DND-41 (cell line): ENCODE results near the gene CNTFR.

Experiments used
- ATAC-seq: fragments of 200-7000 bp; cut with Tn5 transposase; 3 replicates; pipeline ENCODE4 v1.9.1; 2021; ENCODE audit warnings: low read depth; ENCODE audit not compliant: insufficient read depth
- DNase-seq: peaks from one replicate; pipeline ENCODE4 v3.0.0-alpha.2; 2020
- H2AFZ ChIP-seq: 2 replicates; pipeline ENCODE4 v1.6.0; 2012; ENCODE audit warnings: low read depth, low read length
- H3K27ac ChIP-seq: 2 replicates; pipeline ENCODE4 v1.5.1; 2012; ENCODE audit warnings: low read length, inconsistent platforms
- H3K27me3 ChIP-seq: fragments of 200-600 bp; sonication (generic); 2 replicates; pipeline ENCODE4 v1.6.0; 2012; ENCODE audit warnings: low read length, mild to moderate bottlenecking, inconsistent platforms; ENCODE audit not compliant: insufficient read depth, poor library complexity
- H3K36me3 ChIP-seq: 2 replicates; pipeline ENCODE4 v1.5.1; 2012; ENCODE audit warnings: low read length, inconsistent platforms; ENCODE audit not compliant: insufficient read depth
- H3K4me1 ChIP-seq: 2 replicates; pipeline ENCODE4 v1.5.1; 2012; ENCODE audit warnings: mild to moderate bottlenecking, low read length; ENCODE audit not compliant: insufficient read depth
- H3K4me2 ChIP-seq: 2 replicates; pipeline ENCODE4 v1.6.0; 2012; ENCODE audit warnings: mild to moderate bottlenecking, moderate library complexity, low read length, inconsistent platforms; ENCODE audit not compliant: insufficient read depth
- H3K4me3 ChIP-seq, 2 experiments: fragments of 200-600 bp in 1 of 2; shearing (Covaris generic) in 1 of 2; 2 replicates each; pipeline ENCODE4 v1.5.1; 2012 to 2016; ENCODE audit warnings: inconsistent platforms in 2 of 2, low read length in 2 of 2, mild to moderate bottlenecking in 2 of 2, low read depth in 1 of 2, moderate library complexity in 1 of 2
- H3K79me2 ChIP-seq: 2 replicates; pipeline ENCODE4 v1.6.0; 2012; ENCODE audit warnings: low read length, inconsistent platforms; ENCODE audit not compliant: insufficient read depth
- H3K9ac ChIP-seq: 2 replicates; pipeline ENCODE4 v1.6.0; 2012; ENCODE audit warnings: low read depth, mild to moderate bottlenecking, inconsistent platforms, low read length, moderate library complexity
- H3K9me3 ChIP-seq: 2 replicates; pipeline ENCODE4 v1.5.1; 2012; ENCODE audit warnings: low read length, moderate library complexity, mild to moderate bottlenecking, inconsistent platforms; ENCODE audit not compliant: insufficient read depth, severe bottlenecking
- H4K20me1 ChIP-seq: 2 replicates; pipeline ENCODE4 v1.6.0; 2012; ENCODE audit warnings: low read length; ENCODE audit not compliant: insufficient read depth
- CTCF ChIP-seq: IDR thresholded peaks from 2 replicates; pipeline ENCODE4 v1.5.1; 2012; ENCODE audit warnings: borderline replicate concordance, low read length, moderate library complexity, mild to moderate bottlenecking; ENCODE audit not compliant: poor library complexity, severe bottlenecking; ENCODE audit errors: extremely low read depth
- EZH2 ChIP-seq: IDR thresholded peaks from 3 replicates; pipeline ENCODE4 v1.6.1; 2012; ENCODE audit warnings: borderline replicate concordance, low read depth, mild to moderate bottlenecking, moderate library complexity, low read length, inconsistent platforms; ENCODE audit not compliant: severe bottlenecking

CNTFR gene

GRCh38 chr9:34575241-34575640 is 14.3 kb downstream of the CNTFR start:
- no peaks in the 10 kb centered on the region for H4K20me1 ChIP-seq
- H3K4me2 ChIP-seq: no peak overlapping the region
- no peaks in the 10 kb centered on the region for H3K36me3 ChIP-seq
- TF ChIP-seq CTCF (no peak), EZH2 (no peak)
- H3K27ac ChIP-seq: no peak overlapping the region
- H3K4me3 ChIP-seq: no peak overlapping the region
- no peaks in the 10 kb centered on the region for H3K4me1 ChIP-seq
- H3K9me3 ChIP-seq: no peaks in the 10 kb centered on the region
- no peak overlapping the region for H3K9ac ChIP-seq
- DNase-seq (no peak), ATAC-seq (no peak)
- H3K27me3 ChIP-seq: peaks cover 13% of the 10 kb centered on the region
- H2AFZ ChIP-seq: no peak overlapping the region
- H3K79me2 ChIP-seq: no peaks in the 10 kb centered on the region

- TF ChIP-seq CTCF (no peak), EZH2 (no peak)
Measured at GRCh38 chr9:34574571-34574970, 15.0 kb downstream of the CNTFR start.

GRCh38 chr9:34573599-34574325 is 15.8 kb downstream of the CNTFR start:
- peaks cover 11% of the 10 kb centered on the region for H3K27me3 ChIP-seq
- no peak for DNase-seq
- H2AFZ ChIP-seq: no peak overlapping the region
- TF ChIP-seq CTCF (no peak), EZH2 (no peak)
- no peaks in the 10 kb centered on the region for H3K79me2 ChIP-seq
- H3K27ac ChIP-seq: no peak overlapping the region
- no peaks in the 10 kb centered on the region for H3K36me3 ChIP-seq
- no peak overlapping the region for H3K4me2 ChIP-seq
- no peak overlapping the region for H3K4me3 ChIP-seq
- H3K9me3 ChIP-seq: no peaks in the 10 kb centered on the region
- H3K4me1 ChIP-seq: no peaks in the 10 kb centered on the region
- ATAC-seq: no peak
- no peaks in the 10 kb centered on the region for H4K20me1 ChIP-seq
- no peak overlapping the region for H3K9ac ChIP-seq

More at GRCh38 chr9:34574571-34574970, 15.0 kb downstream of the CNTFR start:
- Histone ChIP-seq H3K9ac (no peak overlapping the region), H3K27ac (no peak overlapping the region), H3K9me3 (no peaks in the 10 kb centered on the region), H3K4me3 (no peak overlapping the region), H3K27me3 (peaks cover 13% of the 10 kb centered on the region), H3K79me2 (no peaks in the 10 kb centered on the region), H3K36me3 (no peaks in the 10 kb centered on the region), H3K4me1 (no peaks in the 10 kb centered on the region), H3K4me2 (no peak overlapping the region), H2AFZ (no peak overlapping the region), H4K20me1 (no peaks in the 10 kb centered on the region)
- DNase-seq: no peak
- ATAC-seq: no peak

GRCh38 chr9:34572628-34573027 is 16.9 kb downstream of the CNTFR start:
- H3K4me2 ChIP-seq: no peak overlapping the region
- H3K9ac ChIP-seq: no peak overlapping the region
- H3K4me3 ChIP-seq: no peak overlapping the region
- no peak for DNase-seq
- H3K36me3 ChIP-seq: no peaks in the 10 kb centered on the region
- H2AFZ ChIP-seq: no peak overlapping the region
- no peaks in the 10 kb centered on the region for H3K9me3 ChIP-seq
- no peak overlapping the region for H3K27ac ChIP-seq
- H3K79me2 ChIP-seq: no peaks in the 10 kb centered on the region
- no peaks in the 10 kb centered on the region for H3K4me1 ChIP-seq
- no peaks in the 10 kb centered on the region; the same call in 1 of the 2 replicates for H4K20me1 ChIP-seq
- ATAC-seq: no peak
- H3K27me3 ChIP-seq: peaks cover 16% of the 10 kb centered on the region
- TF ChIP-seq CTCF (no peak), EZH2 (no peak)
